GM19395 (cell line): Measurements from ENCODE around the gene LRRC8D.

Experiments
- ATAC-seq: cut with Tn5 transposase; IDR thresholded peaks from one replicate; pipeline ENCODE4 v1.9.1; 2021; ENCODE audit warnings: mild to moderate bottlenecking, moderate library complexity; ENCODE audit not compliant: unreplicated experiment

The LRRC8D gene

DNA sequence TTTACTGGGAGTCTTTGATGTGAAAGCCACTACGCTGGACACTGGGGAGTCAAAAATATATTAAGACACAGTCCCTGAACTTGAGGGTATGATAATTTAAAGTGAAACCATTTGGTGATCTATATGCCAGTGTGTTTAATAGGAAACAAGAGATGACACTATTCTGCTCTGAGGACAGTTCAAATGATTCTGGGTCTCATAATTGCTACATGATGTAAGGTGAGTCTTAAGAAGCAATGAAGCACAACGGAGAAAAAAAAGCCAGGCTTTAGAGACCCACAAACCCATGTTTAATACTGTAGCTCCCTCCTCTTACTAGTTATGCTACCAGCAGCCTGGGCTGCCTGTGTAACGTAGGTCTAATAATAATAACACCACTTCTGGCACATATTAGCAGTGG, 14.2 kb upstream of the LRRC8D start:
- no peak for ATAC-seq

DNA sequence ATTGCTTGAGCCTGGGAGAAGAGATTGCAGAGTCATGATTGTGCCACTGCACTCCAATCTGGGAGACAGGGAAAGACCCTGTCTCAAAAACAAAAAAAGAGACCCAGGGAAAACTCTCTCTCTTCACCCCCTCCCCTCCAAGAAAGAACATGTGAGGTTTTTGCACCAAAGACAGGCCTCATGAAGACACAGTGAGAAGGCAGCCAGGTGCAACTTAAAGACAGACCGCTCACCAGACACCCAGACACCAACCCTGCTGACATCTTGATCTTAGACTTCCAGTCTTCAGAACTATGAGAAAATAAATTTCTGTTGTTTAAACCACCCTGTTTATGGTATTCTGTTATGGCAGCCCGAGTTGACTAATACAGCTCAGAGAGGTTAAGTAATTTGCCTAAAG, 13.3 kb upstream of the LRRC8D start:
- ATAC-seq = no peak

DNA sequence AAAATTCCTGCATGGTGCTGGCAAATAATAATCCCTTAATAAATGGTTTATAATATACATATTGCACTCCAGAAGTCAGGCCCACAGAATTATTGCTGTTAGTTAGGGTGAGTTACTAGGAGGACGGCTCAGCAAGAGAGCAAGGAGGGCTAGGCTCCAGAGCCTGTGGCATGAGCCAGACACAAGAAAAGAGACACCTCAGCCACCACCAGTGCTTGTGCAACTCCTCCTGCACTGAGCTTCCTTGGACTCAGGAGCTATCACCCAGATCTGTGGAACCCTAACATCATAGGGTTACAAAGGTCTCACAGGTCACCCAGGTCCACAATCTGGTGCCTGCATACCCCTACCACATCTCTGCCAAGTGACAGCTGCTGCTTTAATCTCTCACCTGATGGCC, 12.8 kb upstream of the LRRC8D start:
- ATAC-seq = no peak

DNA sequence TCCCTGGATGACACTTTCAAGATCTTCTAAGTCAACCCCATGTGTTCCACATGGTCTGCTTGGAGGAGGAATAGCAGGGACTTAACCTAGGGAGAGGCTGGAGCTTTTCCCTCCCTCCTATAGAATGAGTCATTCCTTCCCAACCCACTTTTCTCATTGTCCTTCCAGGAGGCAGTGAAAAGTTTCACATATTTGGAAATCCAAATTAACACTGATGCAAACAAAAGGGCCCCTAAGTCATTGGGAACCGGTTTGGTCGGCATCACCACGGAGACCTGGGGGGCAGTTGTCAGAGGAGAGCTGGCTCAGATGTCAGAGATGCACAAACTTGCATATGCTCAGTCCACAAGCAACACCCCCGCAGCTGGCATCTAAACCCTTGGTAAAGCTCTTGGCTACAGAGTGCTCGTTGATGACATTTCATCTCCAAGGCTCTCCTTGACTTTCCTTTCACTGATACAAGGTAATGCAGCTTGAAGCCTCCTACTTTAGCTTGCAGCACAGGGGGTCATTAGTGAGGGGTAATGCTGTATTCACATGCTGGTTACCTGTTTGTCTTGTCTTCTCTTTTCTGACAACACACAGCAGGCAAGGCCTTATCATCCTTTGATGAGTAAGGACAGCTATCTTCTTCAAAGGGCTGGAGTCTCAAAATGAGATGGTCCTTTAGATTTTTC, 12.3 kb upstream of the LRRC8D start:
- ATAC-seq = no peak

DNA sequence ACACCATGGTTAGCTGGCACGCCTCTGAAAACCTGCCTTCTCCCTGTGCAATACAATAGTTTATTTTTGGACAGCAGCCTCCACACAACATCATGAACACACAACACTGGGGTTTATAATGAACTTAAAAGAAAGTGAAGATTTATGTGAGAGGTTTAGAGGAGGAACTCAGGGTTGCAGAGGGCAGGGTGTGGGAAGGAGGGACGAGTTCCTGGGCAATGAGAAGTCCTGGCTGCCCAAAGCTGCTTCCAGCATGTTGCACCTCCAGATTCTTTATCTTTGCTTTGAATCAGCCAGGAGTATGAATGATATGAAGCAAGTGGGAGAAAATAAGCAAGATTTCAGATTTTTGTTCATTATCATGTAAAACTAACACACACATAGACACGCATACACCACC, 11.3 kb upstream of the LRRC8D start:
- ATAC-seq = no peak

DNA sequence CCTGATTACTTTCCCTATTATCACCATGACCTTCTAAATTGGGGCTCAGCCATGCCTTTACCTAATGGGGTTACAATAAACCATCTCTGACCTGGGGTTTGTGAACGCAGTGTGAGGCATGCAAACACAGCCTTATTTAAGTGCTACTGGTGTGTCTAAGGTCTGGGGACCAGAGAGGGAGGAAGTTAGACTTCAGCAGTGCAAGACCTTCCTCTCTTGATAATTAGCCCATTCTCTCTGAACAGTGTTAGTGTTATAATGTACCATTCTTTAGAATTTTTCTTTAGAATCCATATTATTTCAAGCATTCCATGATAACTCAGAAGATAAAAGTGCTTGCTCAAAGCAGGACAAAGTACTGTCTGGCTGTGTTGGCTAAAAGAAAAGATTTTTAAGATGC, 10.5 kb upstream of the LRRC8D start:
- ATAC-seq = peak; percentile 56

DNA sequence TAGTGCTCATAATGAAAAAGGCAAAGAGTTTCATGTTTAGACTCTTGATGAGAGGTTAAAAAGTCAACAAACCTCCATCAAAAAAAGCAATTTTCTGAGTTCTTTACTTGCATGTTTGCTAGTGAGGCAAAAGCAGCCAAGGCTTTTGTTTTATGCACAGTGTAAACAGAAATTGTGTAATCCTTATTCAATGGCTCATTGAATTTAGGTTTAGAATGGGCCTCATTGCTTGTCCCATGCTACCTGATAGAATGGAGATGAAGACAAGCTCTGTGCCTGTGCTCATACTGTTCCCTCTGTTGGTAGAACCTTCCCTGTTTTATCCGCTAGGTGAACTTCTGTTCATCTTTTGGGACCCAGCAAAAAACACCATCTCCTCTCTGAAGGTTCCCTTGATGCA, 10.0 kb upstream of the LRRC8D start:
- ATAC-seq = no peak

DNA sequence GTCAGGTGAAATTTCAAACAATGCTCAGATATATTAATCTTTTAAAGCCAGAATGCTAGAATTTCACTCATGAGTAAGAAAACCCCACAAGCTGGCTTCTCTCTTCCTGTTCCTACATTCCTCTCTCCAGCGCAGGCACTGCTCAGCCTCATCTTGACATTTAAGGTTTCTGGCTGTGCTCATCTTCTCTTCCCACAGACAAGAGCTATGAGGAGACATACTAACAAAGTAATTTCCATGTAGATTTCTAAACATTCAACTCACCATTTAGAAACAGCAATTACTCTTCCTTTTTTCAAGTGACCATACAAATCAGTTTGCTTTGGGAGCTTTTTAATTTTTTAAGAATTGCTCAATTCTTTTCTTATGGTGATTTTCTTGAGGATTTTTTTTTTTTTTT, 7.8 kb upstream of the LRRC8D start:
- ATAC-seq = no peak

DNA sequence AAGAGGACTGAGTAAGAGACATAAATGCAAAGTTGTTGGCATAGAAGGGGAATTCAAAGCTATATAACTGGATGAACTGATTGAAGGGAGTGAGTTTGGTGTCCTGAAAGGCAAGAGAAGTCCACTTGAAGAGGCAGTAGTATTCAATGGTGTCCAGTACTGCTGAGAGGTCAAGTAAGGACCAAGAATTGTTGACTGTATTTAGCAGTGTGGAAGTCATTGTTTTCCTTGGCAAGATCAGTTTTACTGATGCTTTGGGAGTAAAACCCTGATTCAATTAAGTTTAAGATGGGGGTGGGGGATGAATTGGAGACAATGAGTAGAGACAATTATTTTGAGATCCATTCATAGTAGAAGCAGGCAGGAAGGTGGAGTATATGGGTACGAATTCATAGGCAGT, 5.8 kb upstream of the LRRC8D start:
- no peak for ATAC-seq

DNA sequence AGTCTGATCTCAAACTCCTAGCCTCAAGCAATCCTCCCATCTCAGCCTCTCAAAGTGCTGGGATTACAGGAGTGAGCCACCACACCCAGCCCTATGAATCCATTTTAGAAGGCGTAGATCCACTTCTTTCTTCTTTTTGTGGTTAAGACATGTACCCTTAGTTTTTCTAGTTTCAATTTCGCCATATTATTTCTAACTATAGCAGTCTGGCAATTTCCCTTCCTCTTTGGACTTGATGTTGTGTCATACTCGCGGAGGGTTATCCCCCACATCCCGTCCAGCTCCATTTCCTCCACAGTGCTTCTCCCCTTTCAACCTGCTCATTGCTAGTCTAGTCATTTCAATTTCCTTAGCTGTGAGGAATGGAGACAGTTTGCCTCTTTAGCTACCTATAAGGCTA, 5.2 kb upstream of the LRRC8D start:
- ATAC-seq = peak; percentile 72

DNA sequence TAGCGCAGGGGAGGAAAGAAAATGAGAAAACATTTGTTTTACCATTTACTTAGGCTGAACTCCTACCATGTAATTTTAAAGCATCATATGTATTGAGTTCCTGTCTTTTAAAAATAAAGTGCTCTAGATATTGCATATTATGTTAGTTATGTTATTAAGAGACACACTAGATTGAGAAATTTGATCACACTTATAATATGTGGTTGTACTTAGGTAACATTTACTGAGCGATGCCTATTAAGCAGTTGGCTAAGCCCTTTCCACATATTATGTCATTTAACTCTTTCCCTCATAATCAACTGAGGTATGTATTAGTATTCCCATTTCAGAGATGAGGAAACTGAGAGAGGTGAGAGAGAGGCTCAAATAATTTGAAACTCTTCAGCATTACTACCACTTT, 4.5 kb upstream of the LRRC8D start:
- ATAC-seq = no peak

DNA sequence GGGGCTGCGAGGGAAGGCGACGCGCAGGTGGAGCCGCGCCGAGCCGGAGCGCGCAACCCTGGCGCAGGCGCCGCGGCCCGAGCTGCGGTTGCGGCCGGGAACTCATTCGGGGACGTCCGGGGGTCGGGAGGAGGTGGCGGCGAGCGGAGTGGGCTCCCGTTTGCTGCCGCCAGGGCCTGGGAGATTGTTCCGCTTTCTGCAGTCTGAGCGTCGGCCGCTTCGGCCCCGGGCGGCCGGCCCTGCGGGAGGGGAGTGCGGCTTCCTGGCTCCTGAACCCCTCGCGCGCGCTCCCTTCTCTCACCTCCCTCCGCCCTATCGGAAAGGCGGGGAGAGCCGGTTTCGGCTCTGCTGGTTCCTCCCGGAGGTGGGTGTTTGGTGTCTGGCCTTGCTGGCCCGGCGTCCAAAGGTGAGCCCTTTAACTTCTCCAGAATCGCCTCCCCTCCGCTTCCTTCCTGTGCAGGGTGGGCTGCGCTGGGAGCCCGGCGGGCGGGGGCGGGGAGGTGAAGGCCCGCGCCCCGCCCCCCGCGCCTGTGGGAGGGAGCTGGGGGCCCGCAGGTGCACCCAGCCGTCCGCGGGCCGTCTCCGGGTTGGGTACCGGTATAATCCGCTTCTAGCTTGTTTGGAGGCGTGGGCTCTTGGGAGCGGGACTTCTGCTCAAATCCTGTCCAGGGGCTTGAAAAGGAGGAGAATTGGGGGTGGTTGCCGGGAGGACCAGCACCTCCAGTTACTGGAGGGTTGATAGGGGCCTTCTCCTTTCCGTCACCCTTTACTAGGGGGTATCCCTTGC, 683 bp downstream of the LRRC8D start:
- ATAC-seq = peak; percentile 61

DNA sequence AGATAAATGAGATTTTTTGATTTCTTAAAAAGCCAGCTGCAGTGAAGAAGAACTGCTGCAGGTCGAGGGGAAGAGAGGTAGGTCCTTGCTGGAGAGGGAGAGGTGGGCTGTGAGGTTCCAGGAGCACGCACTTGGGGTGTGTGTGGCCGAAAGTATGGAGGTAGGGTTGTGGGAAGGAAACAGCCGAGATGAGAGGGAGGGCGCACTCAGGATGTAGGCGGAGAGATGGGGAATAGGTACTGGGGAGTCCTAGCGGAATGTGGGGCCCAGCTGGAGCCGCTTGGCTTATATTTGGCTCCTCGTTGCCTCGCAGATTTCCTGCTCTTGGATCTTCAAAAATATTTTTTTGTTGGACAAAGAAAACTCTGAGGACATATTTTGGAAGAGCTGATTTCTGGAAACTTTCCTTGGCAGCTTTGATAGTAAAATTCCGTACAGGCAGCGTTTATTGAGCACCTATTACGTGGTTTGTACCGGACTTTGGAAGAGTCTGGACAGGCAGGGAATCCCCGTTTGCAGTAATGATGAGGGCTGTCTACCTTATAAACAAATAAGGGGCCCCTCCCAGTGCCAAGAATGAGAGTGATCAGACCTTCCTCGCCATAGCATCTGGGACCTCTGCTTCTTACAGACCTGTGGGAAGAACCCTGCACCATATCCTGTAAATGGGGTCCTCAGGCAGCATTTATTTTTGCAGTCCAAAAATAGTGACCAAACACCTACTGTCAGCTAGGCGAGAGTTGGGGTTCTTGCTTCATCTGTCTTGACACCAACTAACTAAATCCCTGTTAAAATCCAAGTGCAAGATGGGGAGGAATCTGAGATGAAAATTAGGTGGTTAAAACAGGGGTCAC, 1.5 kb downstream of the LRRC8D start:
- no peak for ATAC-seq

DNA sequence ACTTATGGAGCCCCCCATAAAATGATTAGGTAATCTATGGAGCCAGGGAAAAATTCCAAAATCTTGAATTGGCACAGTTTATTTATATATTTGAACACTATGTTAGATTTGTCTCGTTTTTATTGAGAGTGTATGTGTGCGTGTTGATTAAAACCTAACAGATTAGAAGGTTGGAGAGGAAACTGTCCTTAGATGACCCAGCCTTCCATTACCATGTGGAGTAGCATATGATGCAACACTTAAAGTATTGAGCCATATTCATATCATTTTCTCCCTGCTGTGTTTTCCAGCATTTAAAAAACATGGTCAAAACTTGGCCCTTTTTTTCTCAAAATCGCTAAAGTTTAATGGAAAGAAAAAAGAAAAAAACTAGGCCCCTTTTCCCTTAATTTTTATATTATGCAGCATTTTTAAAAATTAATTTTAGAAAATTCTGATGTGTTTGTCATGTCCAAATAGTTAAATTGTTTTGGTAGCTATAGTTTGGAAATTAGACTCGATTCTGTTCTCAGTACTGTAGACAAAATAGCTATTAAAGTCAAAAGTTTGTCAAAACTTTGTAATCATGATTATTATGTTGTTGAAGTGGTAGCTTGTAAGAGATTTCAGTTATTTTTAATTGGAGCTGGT, 2.3 kb downstream of the LRRC8D start:
- no peak for ATAC-seq

DNA sequence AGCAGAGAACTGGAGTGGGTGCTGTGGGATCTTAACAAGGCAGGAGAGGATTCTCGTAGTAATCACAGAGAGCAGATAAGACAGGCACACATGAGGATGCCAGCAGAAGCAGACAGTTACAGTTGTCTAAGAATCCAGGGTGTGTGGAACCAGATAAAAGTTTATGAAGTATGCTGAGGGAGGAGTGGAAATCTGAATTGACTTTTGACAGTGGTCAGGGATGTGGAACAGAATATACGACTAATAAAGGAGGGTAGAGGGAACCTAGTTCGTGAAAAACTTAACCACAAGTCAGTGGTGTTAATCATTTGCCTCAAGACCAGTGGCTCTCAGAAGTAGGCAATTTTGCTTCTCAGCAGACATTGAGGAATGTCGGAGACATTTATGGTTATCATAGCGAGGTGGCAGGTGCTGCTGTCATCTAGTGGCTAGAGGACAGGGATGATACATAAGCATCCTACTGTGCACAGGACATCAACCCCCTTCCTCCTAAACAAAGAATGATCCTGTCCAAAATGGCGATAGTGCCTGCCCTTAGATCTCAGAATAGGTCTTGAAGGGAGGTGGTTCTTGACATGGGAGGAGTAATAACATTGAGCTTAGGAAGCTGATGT, 3.0 kb downstream of the LRRC8D start:
- peak; percentile 20 for ATAC-seq

DNA sequence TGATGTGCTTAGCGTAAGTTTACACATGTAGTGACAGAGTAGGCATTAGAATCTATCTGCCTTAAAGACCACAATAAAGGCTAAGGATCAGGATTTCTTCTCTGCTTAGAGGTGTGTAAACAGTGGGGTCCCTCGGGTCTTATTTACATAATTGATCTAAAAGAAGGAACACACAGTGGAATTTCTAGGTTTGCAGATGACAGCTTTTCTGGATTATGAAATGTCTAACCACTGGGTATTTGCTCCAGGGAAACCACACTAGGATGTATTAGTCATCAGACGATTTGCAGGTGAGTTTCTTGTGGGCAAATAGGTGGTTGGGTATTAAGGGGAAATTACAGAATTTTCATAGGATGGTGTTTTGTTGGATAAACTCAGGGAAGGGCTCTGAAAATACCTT, 5.8 kb downstream of the LRRC8D start:
- no peak for ATAC-seq

DNA sequence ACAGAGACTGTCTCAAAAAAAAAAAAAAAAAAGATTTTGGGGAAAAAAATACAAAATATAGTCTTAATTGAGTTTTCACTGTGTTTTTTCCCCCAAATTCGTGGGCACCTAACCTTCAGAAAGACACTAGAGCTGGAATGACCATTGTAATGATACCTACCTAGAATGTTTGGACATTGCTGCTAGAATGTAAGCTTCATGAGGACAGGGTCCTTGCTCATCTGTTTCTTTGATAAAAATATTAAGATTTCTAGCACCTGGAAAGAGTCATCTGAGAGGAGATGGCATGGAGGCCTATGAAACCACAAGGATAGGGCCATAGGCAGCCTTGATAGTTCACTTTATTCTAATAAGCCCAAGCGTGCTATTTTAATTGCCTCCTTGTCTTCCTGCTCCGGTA, 6.5 kb downstream of the LRRC8D start:
- ATAC-seq = no peak

DNA sequence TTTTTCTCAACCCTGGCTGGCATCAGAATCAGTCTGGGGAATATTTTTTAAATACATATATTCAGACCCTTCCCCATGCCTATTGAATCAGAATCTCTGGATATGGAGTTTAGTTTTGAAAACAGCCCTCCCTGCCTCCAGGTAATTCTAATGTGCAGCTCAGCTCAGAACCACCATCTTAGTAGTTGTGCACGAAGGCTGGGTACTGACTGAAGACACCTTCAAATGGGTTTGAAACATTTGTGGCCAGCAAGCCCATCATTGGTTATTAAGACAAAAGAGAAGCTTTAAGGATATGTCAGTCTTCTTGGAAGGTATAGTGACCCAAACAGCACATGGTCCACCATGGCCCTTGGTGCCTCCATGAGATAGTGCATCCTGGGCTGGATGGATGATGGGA, 7.1 kb downstream of the LRRC8D start:
- ATAC-seq = no peak

DNA sequence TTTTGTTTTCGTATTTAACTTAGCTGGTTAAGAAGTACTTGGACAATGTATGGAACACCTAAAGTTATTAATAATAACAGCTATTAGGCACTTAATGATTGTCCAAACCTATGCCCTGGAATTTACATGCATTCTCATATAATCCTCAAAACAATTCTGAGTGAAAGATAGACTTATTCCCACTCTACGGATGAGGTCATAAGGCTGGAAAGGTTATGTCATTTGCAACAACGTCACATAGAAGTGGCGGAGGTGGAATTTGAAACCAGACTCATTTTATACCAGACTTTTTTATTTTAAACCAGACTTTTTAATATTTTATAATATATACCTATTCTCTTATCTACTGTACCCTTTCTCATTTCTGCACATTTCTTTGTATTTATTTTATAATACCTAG, 8.4 kb downstream of the LRRC8D start:
- ATAC-seq = no peak

DNA sequence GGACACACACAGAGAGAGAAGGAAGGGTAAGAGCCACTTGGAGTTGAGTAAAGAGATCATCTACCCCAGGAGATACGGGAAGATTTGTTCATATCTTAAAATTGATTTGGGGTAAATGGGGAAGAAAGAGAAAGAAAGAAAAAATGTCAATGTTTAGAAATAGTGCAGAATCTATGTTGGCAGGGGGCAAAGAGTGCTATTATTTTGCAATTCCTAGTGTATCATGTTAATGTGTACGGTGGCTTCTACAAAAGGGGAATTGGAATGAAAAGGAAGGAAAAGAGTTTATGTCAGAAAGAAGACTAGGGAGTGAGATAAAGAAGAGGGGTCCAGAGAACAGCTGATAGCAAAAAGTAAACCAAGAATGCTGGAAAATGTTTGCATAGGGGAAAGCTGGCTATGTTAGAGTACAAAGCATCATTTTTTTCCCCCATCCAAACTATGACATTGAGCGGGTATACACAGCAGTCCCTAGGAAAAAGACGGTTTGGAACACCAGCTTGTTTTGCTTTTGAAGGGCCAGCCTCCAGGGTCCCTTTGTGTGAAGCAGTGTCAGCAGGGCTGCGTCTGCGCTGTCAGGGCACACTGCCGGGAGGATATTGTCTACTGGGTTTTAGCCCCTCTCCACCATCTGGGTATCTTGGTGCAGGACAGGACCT, 10.8 kb downstream of the LRRC8D start:
- ATAC-seq = no peak
